KMS-11 (cell line): ENCODE measurements around the gene HMGB1.
A peak's percentile ranks its signal among the peaks of the same experiment; 100 is the strongest.

Source experiments
- H2AFZ ChIP-seq: fragments of 200-600 bp; sonication (generic); 2 replicates; pipeline ENCODE4 v1.6.1; 2016; ENCODE audit warnings: antibody characterized with exemption, mixed run types, low read depth
- H3K27ac ChIP-seq: fragments of 200-600 bp; sonication (generic); 2 replicates; pipeline ENCODE4 v1.6.1; 2016; ENCODE audit warnings: mild to moderate bottlenecking, mixed run types
- H3K27me3 ChIP-seq: fragments of 200-600 bp; sonication (generic); 2 replicates; pipeline ENCODE4 v1.6.1; 2017; ENCODE audit warnings: mild to moderate bottlenecking, low read depth, mixed run types, moderate library complexity; ENCODE audit not compliant: insufficient read depth
- H3K36me3 ChIP-seq: fragments of 200-600 bp; sonication (generic); 2 replicates; pipeline ENCODE4 v1.6.1; 2017; ENCODE audit warnings: mild to moderate bottlenecking, mixed run types; ENCODE audit not compliant: insufficient read depth
- H3K4me1 ChIP-seq: fragments of 200-600 bp; sonication (generic); 2 replicates; pipeline ENCODE4 v1.6.1; 2016; ENCODE audit warnings: mild to moderate bottlenecking, low read depth, mixed run types; ENCODE audit not compliant: poor library complexity, severe bottlenecking
- H3K4me2 ChIP-seq: fragments of 200-600 bp; sonication (generic); 2 replicates; pipeline ENCODE4 v1.7.0; 2016; ENCODE audit warnings: mild to moderate bottlenecking, mixed run types
- H3K4me3 ChIP-seq: fragments of 200-600 bp; sonication (generic); IDR thresholded peaks from 2 replicates; pipeline ENCODE4 v1.6.1; 2017; ENCODE audit warnings: low read depth, low read length, mixed read lengths; ENCODE audit not compliant: insufficient read depth
- H3K79me2 ChIP-seq: fragments of 200-600 bp; sonication (generic); 2 replicates; pipeline ENCODE4 v1.6.1; 2016; ENCODE audit warnings: low read depth, mixed run types; ENCODE audit not compliant: insufficient read depth
- H3K9ac ChIP-seq: fragments of 200-600 bp; sonication (generic); 2 replicates; pipeline ENCODE4 v1.6.1; 2016; ENCODE audit warnings: mild to moderate bottlenecking, mixed run types
- H4K20me1 ChIP-seq: fragments of 200-600 bp; sonication (generic); 2 replicates; pipeline ENCODE4 v1.6.1; 2016; ENCODE audit warnings: mild to moderate bottlenecking, mixed run types; ENCODE audit not compliant: insufficient read depth
- CTCF ChIP-seq: fragments of 200-600 bp; sonication (generic); conservative IDR thresholded peaks from 2 replicates; pipeline ENCODE4 v1.6.1; 2017; ENCODE audit warnings: low read depth, mild to moderate bottlenecking, antibody characterized with exemption, low read length, moderate library complexity, mixed read lengths

Gene HMGB1

GRCh38 chr13:30412346-30412745 is 53.4 kb downstream of the HMGB1 start:
- no peaks in the 10 kb centered on the region for H3K79me2 ChIP-seq
- H2AFZ ChIP-seq = no peak overlapping the region
- no peaks in the 10 kb centered on the region for H4K20me1 ChIP-seq
- H3K9ac ChIP-seq = no peak overlapping the region
- no peaks in the 10 kb centered on the region for H3K36me3 ChIP-seq
- no peak for TF ChIP-seq CTCF
- H3K27me3 ChIP-seq = no peaks in the 10 kb centered on the region
- no peak overlapping the region for H3K27ac ChIP-seq
- no peak overlapping the region for H3K4me3 ChIP-seq
- no peak overlapping the region for H3K4me2 ChIP-seq
- H3K4me1 ChIP-seq = peaks cover 5% of the 10 kb centered on the region

GRCh38 chr13:30410705-30411125 is 55.0 kb downstream of the HMGB1 start:
- TF ChIP-seq CTCF = no peak
- Histone ChIP-seq H2AFZ (no peak overlapping the region), H3K36me3 (no peaks in the 10 kb centered on the region), H3K4me3 (no peak overlapping the region), H3K9ac (no peak overlapping the region), H4K20me1 (no peaks in the 10 kb centered on the region), H3K79me2 (no peaks in the 10 kb centered on the region), H3K4me1 (peaks cover 5% of the 10 kb centered on the region), H3K27me3 (no peaks in the 10 kb centered on the region), H3K4me2 (no peak overlapping the region), H3K27ac (no peak overlapping the region)

- Histone ChIP-seq H3K36me3 (no peaks in the 10 kb centered on the region), H4K20me1 (no peaks in the 10 kb centered on the region), H3K9ac (no peak overlapping the region), H3K4me3 (no peak overlapping the region), H3K27me3 (no peaks in the 10 kb centered on the region), H3K27ac (no peak overlapping the region), H3K4me1 (peaks cover 5% of the 10 kb centered on the region), H2AFZ (no peak overlapping the region), H3K79me2 (no peaks in the 10 kb centered on the region), H3K4me2 (no peak overlapping the region)
- no peak for TF ChIP-seq CTCF
These were observed 55.6 kb downstream of the HMGB1 start for GRCh38 chr13:30409886-30410704.

- Histone ChIP-seq H3K36me3 (no peaks in the 10 kb centered on the region), H3K4me1 (peaks cover 5% of the 10 kb centered on the region), H3K9ac (no peak overlapping the region), H3K4me3 (no peak overlapping the region), H3K4me2 (peak overlapping the region; percentile 21; the same call in 1 of the 2 replicates), H3K79me2 (no peaks in the 10 kb centered on the region), H3K27ac (no peak overlapping the region), H4K20me1 (no peaks in the 10 kb centered on the region), H3K27me3 (no peaks in the 10 kb centered on the region), H2AFZ (peak overlapping the region; percentile 94)
- TF ChIP-seq CTCF = peak; percentile 57
These were observed 57.2 kb downstream of the HMGB1 start for GRCh38 chr13:30408319-30409101.
